ENCODE measurements around the gene BBS12. TPM values are rescaled to one million over a fixed set of nuclear protein-coding genes. Genes with fewer than 3 reads are reported as not detected.

BBS12 gene
- total RNA-seq, 1 donor from 2014 or later = 4.5 TPM

DNA sequence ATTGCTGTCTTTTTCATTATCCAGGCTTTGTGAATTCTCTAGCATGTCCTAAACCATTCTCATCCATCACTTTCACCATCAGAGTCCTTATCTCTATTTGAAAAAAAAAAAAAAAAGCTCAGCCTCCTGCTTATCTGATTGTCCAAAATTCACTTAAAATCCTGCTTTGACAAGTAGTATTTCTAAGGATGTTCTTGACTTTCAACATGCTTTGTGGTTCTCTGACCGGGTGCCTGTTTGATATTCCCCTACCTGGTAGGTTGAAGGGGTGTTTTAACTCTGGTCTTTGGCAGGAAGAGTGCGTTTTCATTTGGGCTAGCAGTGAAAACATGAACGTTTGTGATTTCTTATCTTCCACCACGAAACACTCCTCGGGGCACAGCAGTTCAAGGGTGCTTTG lies 17.3 kb upstream of the BBS12 start:
- H3K36me3 Mint-ChIP-seq = no peaks in the 10 kb centered on the region
- no peaks in the 10 kb centered on the region for H3K4me1 Mint-ChIP-seq (ENCODE audit: unreplicated experiment)
- H3K27ac Mint-ChIP-seq = no peak overlapping the region
- no peaks in the 10 kb centered on the region for H3K9me3 Mint-ChIP-seq
- DNase-seq (ENCODE audit: extremely low spot score, unreplicated experiment) = no peak
- TF ChIP-seq, protein P1, sequence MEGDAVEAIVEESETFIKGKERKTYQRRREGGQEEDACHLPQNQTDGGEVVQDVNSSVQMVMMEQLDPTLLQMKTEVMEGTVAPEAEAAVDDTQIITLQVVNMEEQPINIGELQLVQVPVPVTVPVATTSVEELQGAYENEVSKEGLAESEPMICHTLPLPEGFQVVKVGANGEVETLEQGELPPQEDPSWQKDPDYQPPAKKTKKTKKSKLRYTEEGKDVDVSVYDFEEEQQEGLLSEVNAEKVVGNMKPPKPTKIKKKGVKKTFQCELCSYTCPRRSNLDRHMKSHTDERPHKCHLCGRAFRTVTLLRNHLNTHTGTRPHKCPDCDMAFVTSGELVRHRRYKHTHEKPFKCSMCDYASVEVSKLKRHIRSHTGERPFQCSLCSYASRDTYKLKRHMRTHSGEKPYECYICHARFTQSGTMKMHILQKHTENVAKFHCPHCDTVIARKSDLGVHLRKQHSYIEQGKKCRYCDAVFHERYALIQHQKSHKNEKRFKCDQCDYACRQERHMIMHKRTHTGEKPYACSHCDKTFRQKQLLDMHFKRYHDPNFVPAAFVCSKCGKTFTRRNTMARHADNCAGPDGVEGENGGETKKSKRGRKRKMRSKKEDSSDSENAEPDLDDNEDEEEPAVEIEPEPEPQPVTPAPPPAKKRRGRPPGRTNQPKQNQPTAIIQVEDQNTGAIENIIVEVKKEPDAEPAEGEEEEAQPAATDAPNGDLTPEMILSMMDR (conservative IDR thresholded peaks at IDR 0.05) = no peak
- H3K4me3 Mint-ChIP-seq = no peak overlapping the region
- no peaks in the 10 kb centered on the region for H3K27me3 Mint-ChIP-seq

DNA sequence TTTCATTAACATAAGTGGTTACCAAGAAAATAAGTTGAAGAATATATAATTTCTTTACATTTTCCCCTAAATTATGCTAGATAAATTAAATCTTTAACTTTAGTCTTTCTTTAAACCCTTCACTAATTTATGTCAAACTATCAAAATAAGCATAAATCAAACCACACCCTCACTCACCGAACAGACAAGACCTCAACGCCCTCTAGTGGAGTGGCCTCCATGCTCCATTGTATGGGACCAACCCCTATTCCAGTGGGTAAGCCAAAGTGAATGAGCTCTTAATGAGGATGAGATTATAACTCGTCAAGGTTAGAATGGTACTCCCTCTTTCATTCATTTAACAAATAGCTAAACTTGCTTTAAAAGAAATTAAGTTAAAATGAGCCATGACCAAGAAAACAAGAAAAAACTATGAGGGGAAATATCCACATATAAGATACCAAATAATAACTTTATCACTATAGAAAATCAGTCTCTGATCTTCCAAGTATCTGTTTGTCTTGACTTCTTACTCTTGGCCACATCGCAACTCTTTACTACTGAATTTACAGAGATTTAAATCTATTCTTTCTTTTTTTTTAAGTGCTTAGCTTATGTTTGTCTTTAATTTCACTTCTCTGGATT lies 15.6 kb upstream of the BBS12 start:
- Mint-ChIP-seq H3K36me3 (no peaks in the 10 kb centered on the region), H3K27me3 (no peaks in the 10 kb centered on the region)
- no peak for DNase-seq (ENCODE audit: extremely low spot score, unreplicated experiment)

DNA sequence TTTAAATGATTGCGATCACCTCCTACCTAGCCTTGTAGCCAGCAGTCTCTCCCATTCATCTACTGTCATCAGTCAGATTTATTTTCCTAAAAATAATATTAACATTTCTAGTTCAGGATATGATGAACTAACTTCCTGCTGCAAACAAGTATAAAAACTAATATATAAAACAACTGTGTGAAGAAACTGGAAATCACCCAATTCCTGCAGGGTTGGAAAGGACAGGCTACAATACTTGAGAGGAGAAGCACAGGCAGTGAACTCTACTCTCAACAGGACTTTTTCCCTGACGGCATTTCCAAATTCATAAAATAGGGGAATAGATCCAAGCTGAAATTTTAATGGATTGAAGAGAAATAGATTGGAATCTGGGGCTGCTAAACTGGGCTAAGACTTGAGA lies 14.2 kb upstream of the BBS12 start:
- H3K27me3 Mint-ChIP-seq = peaks cover 3% of the 10 kb centered on the region
- no peaks in the 10 kb centered on the region for H3K36me3 Mint-ChIP-seq
- no peak overlapping the region for H3K4me3 Mint-ChIP-seq
- H3K4me1 Mint-ChIP-seq (ENCODE audit: unreplicated experiment) = no peaks in the 10 kb centered on the region
- TF ChIP-seq, protein P1 (conservative IDR thresholded peaks at IDR 0.05) = no peak
- no peak overlapping the region for H3K27ac Mint-ChIP-seq
- DNase-seq (ENCODE audit: extremely low spot score, unreplicated experiment) = no peak
- no peaks in the 10 kb centered on the region for H3K9me3 Mint-ChIP-seq

More for the DNA sequence above, 15.6 kb upstream of the BBS12 start:
- Mint-ChIP-seq H3K27ac (no peak overlapping the region), H3K4me3 (no peak overlapping the region), H3K4me1 (ENCODE audit: unreplicated experiment) (no peaks in the 10 kb centered on the region), H3K9me3 (no peaks in the 10 kb centered on the region)
- TF ChIP-seq, protein P1 (conservative IDR thresholded peaks at IDR 0.05) = peak; percentile 83

DNA sequence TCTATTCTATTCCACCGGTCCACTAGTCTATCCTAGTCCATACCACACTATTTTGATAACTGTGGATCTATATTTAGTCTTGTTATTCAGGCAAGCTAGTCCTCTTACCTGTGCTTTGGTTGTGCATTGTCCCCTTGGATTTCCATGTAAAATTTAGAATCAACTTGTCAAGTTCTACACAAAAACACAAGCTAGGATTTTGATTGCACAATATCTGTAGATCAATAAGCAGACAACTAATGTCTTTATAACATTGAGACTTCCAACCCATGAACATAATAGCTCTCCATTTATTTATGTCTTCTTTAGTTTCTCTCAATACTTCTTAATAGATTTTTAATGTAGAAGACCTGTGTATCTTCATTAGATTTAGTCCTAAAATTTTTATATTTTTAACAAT lies 10.2 kb upstream of the BBS12 start:
- DNase-seq (ENCODE audit: extremely low spot score, unreplicated experiment) = no peak
- H3K9me3 Mint-ChIP-seq = no peaks in the 10 kb centered on the region
- no peak overlapping the region for H3K27ac Mint-ChIP-seq
- peaks cover 3% of the 10 kb centered on the region for H3K27me3 Mint-ChIP-seq
- H3K36me3 Mint-ChIP-seq = no peaks in the 10 kb centered on the region
- TF ChIP-seq, protein P1 (conservative IDR thresholded peaks at IDR 0.05) = no peak
- H3K4me1 Mint-ChIP-seq (ENCODE audit: unreplicated experiment) = no peaks in the 10 kb centered on the region
- H3K4me3 Mint-ChIP-seq = no peak overlapping the region

DNA sequence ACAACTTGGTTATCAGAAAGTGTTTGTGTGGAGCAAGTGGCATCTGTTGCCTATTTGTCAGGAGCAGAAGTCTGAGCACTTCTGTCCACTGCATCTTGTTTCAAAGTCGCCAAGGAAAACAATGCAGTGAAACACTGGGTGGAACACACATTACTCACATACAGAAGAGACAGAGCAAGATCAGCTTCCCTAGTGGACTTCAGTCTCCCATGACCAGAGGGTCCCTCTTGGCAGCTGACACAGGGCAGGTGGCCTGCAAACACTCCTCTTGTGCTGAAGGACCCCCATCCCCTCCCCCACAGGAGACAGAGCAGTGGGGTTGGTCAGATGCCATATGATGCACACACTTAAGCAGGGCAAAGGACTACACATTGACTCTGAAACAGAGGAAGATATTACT lies 3.6 kb upstream of the BBS12 start:
- Mint-ChIP-seq H3K9me3 (no peaks in the 10 kb centered on the region), H3K36me3 (no peaks in the 10 kb centered on the region), H3K4me1 (ENCODE audit: unreplicated experiment) (peaks cover 13% of the 10 kb centered on the region), H3K27me3 (no peaks in the 10 kb centered on the region), H3K4me3 (no peak overlapping the region), H3K27ac (no peak overlapping the region)
- TF ChIP-seq, protein P1 (conservative IDR thresholded peaks at IDR 0.05) = no peak
- no peak for DNase-seq (ENCODE audit: extremely low spot score, unreplicated experiment)

DNA sequence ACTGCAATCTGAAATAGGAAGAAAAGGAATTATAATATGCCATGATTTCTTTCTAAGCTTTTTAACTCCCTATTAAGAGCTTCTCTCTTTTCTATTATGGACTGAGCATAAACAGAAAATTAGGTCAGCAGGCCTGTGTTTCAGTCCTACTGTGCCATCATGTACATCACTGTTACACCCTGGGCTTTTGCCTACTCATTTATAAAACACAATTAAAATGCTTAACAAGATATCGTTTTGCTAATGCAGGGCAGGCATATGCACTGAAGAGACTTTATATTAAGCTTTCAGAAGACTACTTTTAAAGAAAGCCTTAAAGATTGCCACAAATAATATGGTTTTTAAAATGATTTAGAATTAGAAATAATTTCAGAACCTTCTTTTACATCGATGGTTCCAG lies 828 bp upstream of the BBS12 start:
- peak overlapping the region; percentile 97 for H3K4me3 Mint-ChIP-seq
- peaks cover 13% of the 10 kb centered on the region for H3K4me1 Mint-ChIP-seq (ENCODE audit: unreplicated experiment)
- DNase-seq (ENCODE audit: extremely low spot score, unreplicated experiment) = no peak
- no peaks in the 10 kb centered on the region for H3K27me3 Mint-ChIP-seq
- H3K9me3 Mint-ChIP-seq = no peaks in the 10 kb centered on the region
- H3K27ac Mint-ChIP-seq = no peak overlapping the region
- no peaks in the 10 kb centered on the region for H3K36me3 Mint-ChIP-seq
- TF ChIP-seq, protein P1 (conservative IDR thresholded peaks at IDR 0.05) = no peak

Data from type B pancreatic cell (in vitro differentiated cells).